GM21423 (cell line): ENCODE results near the gene SLC23A2.
"Not testable (repeated sequence)": the region's sequence is repeated elsewhere in the genome, so short reads cannot be mapped to it uniquely, and the experiment has no call there.

Experiments
- ATAC-seq: cut with Tn5 transposase; IDR thresholded peaks from one replicate; pipeline ENCODE4 v1.9.1; 2021; ENCODE audit warnings: mild to moderate bottlenecking, moderate library complexity; ENCODE audit not compliant: unreplicated experiment

SLC23A2 gene

GRCh38 chr20:4853757-4854560 lies 147.4 kb downstream of the SLC23A2 start:
- no peak for ATAC-seq

GRCh38 chr20:4853004-4853403 lies 148.3 kb downstream of the SLC23A2 start:
- ATAC-seq, result no peak

- no peak for ATAC-seq
Measured at GRCh38 chr20:4850960-4851359, 150.3 kb downstream of the SLC23A2 start.

GRCh38 chr20:4848829-4849228 lies 152.5 kb downstream of the SLC23A2 start:
- not testable (repeated sequence) for ATAC-seq

GRCh38 chr20:4848041-4848440 lies 153.3 kb downstream of the SLC23A2 start:
- ATAC-seq, result no peak

GRCh38 chr20:4846821-4847220 lies 154.5 kb downstream of the SLC23A2 start:
- ATAC-seq, result no peak

- no peak for ATAC-seq
Measured at GRCh38 chr20:4844751-4845465, 156.4 kb downstream of the SLC23A2 start.

GRCh38 chr20:4844325-4844724 lies 157.0 kb downstream of the SLC23A2 start:
- no peak for ATAC-seq

- no peak for ATAC-seq
Measured at GRCh38 chr20:4840801-4841200, 160.5 kb downstream of the SLC23A2 start.

- no peak for ATAC-seq
Measured at GRCh38 chr20:4838526-4838925, 162.8 kb downstream of the SLC23A2 start.

- no peak for ATAC-seq
Measured at GRCh38 chr20:4837760-4838159, 163.6 kb downstream of the SLC23A2 start.

GRCh38 chr20:4836935-4837334 lies 164.4 kb downstream of the SLC23A2 start:
- ATAC-seq, result no peak

GRCh38 chr20:4836473-4836872 lies 164.8 kb downstream of the SLC23A2 start:
- no peak for ATAC-seq

- ATAC-seq, result no peak
Measured at GRCh38 chr20:4835244-4836177, 165.8 kb downstream of the SLC23A2 start.

GRCh38 chr20:4833074-4833728 lies 168.1 kb downstream of the SLC23A2 start:
- no peak for ATAC-seq

- ATAC-seq, result no peak
Measured at GRCh38 chr20:4832469-4832868, 168.8 kb downstream of the SLC23A2 start.

GRCh38 chr20:4830696-4831095 lies 170.6 kb downstream of the SLC23A2 start:
- ATAC-seq, result no peak

- no peak for ATAC-seq
Measured at GRCh38 chr20:4830259-4830658, 171.1 kb downstream of the SLC23A2 start.

GRCh38 chr20:4829514-4830215 lies 171.6 kb downstream of the SLC23A2 start:
- no peak for ATAC-seq
